HFF-Myc (cell line): ENCODE measurements around the gene PDLIM7.

Experiments
- DNase-seq: peaks from one replicate; pipeline ENCODE4 v3.0.0-alpha.2; 2011; ENCODE audit warnings: low read depth; ENCODE audit errors: extremely low read depth
- H3K4me3 ChIP-seq: replicated peaks from 2 replicates; pipeline ENCODE4 v1.5.1; 2011; ENCODE audit warnings: low read depth, mild to moderate bottlenecking, control low read depth, low read length
- CTCF ChIP-seq: IDR thresholded peaks from 2 replicates; pipeline ENCODE4 v1.5.1; 2012; ENCODE audit warnings: mild to moderate bottlenecking, low read depth, low read length, control low read depth; ENCODE audit errors: missing control alignments

PDLIM7 gene

GRCh38 chr5:177445052-177445916 is 52.1 kb downstream of the PDLIM7 start:
- no peak for DNase-seq
- peak overlapping the region; percentile 57 for H3K4me3 ChIP-seq
- TF ChIP-seq CTCF, result no peak

- TF ChIP-seq CTCF, result no peak
- no peak overlapping the region for H3K4me3 ChIP-seq
- no peak for DNase-seq
These were observed 53.0 kb downstream of the PDLIM7 start for GRCh38 chr5:177444106-177445051.

GRCh38 chr5:177443144-177443983 is 54.0 kb downstream of the PDLIM7 start:
- no peak for TF ChIP-seq CTCF
- no peak for DNase-seq
- no peak overlapping the region for H3K4me3 ChIP-seq

GRCh38 chr5:177442066-177442826 is 55.2 kb downstream of the PDLIM7 start:
- no peak overlapping the region for H3K4me3 ChIP-seq
- no peak for TF ChIP-seq CTCF
- no peak for DNase-seq

- no peak for DNase-seq
- no peak overlapping the region for H3K4me3 ChIP-seq
- TF ChIP-seq CTCF, result no peak
These were observed 56.2 kb downstream of the PDLIM7 start for GRCh38 chr5:177440990-177441780.
